Measurements from ENCODE around the gene ZBTB20.

- TF ChIP-seq CTCF (IDR thresholded peaks at IDR 0.05; ENCODE audit: poor library complexity, severe bottlenecking) (no peak), RAD21 (conservative IDR thresholded peaks at IDR 0.05) (no peak), POLR2AphosphoS5 (IDR thresholded peaks at IDR 0.05) (no peak), EZH2 (IDR thresholded peaks at IDR 0.05; ENCODE audit: borderline replicate concordance, insufficient read depth, low read length, poor library complexity, severe bottlenecking) (no peak), SMC3 (conservative IDR thresholded peaks at IDR 0.05; ENCODE audit: poor library complexity) (no peak), REST (IDR thresholded peaks at IDR 0.05; ENCODE audit: borderline replicate concordance) (no peak), TAF1 (IDR thresholded peaks at IDR 0.05; ENCODE audit: low read depth) (no peak), MXI1 (conservative IDR thresholded peaks at IDR 0.05; ENCODE audit: poor library complexity, severe bottlenecking) (no peak), EP300 (conservative IDR thresholded peaks at IDR 0.05; ENCODE audit: poor library complexity, severe bottlenecking) (no peak)
Observed at GRCh38 chr3:115139072-115139471, 8.0 kb downstream of the ZBTB20 start.

Data from neural cell (in vitro differentiated cells).